ENCODE results near the gene EXOC3L4. TPM values are rescaled to one million over a fixed set of nuclear protein-coding genes. Genes with fewer than 3 reads are reported as not detected.
"Not testable (repeated sequence)": the region's sequence is repeated elsewhere in the genome, so short reads cannot be mapped to it uniquely, and the experiment has no call there.

The EXOC3L4 gene
- total RNA-seq, 1 donor from 2014 or later, result not detected

DNA sequence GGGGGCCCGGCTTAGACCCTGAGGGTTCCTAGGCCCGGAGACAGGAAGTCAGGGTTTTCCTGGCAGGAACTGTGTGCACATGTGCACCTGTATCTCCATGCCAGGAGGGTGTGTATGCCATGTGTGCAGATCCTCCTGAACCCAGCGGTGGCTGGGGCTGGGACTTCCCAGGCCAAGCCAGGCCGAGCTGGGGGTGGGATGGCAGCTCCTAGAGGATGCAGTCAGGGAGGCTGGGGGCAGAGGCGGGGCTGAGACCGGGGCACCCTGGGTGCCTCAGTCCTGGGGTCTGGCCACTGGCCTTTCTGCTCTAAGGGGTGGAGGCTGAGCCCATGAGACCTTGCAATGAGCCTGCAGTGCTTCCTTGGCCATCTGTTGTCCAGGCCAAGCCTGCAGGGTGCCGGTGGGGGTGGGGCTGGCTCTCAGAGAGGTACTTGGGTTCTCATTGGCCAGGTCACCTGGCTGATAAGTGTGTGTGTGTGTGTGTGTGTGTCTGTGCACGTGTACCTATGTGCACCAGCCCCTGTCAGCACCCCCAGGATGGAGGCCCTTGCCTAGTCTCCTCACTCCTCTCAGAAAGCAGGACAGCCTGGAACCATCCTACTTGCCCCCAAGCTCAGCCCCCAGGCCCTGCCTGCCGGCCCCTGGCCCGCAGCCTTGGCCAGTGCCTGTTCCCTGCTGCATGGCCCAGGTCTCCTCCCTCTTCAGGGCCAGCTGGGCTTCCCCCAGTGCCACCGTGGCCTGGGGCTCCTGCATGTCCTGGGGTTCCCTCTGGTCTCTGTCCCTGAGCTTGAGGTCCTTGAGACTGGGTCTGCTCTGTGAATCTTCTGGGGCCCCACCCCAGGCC is 18.1 kb downstream of the EXOC3L4 start:
- no peak overlapping the region for H3K27ac Mint-ChIP-seq (ENCODE audit: unreplicated experiment)

DNA sequence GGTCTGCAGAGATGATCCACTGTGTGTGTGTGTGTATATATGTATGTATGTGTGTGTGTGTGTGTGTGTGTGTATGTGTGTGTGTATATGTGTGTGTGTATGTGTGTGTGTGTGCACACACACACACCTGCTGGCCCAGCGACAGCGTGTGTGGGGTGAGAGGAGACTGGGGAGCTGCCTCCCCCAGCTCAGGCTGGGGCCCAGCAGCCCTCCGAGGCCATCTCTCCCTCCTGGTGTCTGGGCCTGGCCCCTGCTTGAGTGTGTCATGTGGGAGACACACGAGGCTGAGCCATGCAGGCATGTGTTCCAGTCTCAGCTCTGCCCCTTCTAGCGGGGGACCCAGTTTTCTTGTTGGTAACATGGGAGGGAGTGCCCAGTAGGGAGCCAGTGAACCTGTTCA is 18.8 kb downstream of the EXOC3L4 start:
- no peaks in the 10 kb centered on the region for H3K36me3 Mint-ChIP-seq (ENCODE audit: low read depth)
- no peaks in the 10 kb centered on the region for H3K9me3 Mint-ChIP-seq
- no peak overlapping the region for H3K4me3 Mint-ChIP-seq
- H3K27me3 Mint-ChIP-seq (ENCODE audit: low read depth), result peaks cover 14% of the 10 kb centered on the region
- DNase-seq (ENCODE audit: low read depth, low spot score), result no peak
- peaks cover 10% of the 10 kb centered on the region for H3K4me1 Mint-ChIP-seq
- TF ChIP-seq, protein P1, sequence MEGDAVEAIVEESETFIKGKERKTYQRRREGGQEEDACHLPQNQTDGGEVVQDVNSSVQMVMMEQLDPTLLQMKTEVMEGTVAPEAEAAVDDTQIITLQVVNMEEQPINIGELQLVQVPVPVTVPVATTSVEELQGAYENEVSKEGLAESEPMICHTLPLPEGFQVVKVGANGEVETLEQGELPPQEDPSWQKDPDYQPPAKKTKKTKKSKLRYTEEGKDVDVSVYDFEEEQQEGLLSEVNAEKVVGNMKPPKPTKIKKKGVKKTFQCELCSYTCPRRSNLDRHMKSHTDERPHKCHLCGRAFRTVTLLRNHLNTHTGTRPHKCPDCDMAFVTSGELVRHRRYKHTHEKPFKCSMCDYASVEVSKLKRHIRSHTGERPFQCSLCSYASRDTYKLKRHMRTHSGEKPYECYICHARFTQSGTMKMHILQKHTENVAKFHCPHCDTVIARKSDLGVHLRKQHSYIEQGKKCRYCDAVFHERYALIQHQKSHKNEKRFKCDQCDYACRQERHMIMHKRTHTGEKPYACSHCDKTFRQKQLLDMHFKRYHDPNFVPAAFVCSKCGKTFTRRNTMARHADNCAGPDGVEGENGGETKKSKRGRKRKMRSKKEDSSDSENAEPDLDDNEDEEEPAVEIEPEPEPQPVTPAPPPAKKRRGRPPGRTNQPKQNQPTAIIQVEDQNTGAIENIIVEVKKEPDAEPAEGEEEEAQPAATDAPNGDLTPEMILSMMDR (conservative IDR thresholded peaks at IDR 0.05), result no peak
- H3K27ac Mint-ChIP-seq (ENCODE audit: unreplicated experiment), result no peak overlapping the region

More for the DNA sequence above, 18.1 kb downstream of the EXOC3L4 start:
- H3K27me3 Mint-ChIP-seq (ENCODE audit: low read depth), result peaks cover 14% of the 10 kb centered on the region
- peaks cover 10% of the 10 kb centered on the region for H3K4me1 Mint-ChIP-seq
- H3K36me3 Mint-ChIP-seq (ENCODE audit: low read depth), result no peaks in the 10 kb centered on the region
- TF ChIP-seq, protein P1 (conservative IDR thresholded peaks at IDR 0.05), result no peak
- H3K4me3 Mint-ChIP-seq, result no peak overlapping the region
- H3K9me3 Mint-ChIP-seq, result no peaks in the 10 kb centered on the region
- DNase-seq (ENCODE audit: low read depth, low spot score), result no peak

GRCh38 chr14:103113774-103114173 is 19.2 kb downstream of the EXOC3L4 start:
- Mint-ChIP-seq H3K27ac (ENCODE audit: unreplicated experiment) (no peak overlapping the region), H3K27me3 (ENCODE audit: low read depth) (peaks cover 14% of the 10 kb centered on the region), H3K36me3 (ENCODE audit: low read depth) (no peaks in the 10 kb centered on the region), H3K4me3 (no peak overlapping the region), H3K9me3 (no peaks in the 10 kb centered on the region), H3K4me1 (peaks cover 10% of the 10 kb centered on the region)
- DNase-seq (ENCODE audit: low read depth, low spot score), result no peak
- TF ChIP-seq, protein P1 (conservative IDR thresholded peaks at IDR 0.05), result no peak

- H3K36me3 Mint-ChIP-seq (ENCODE audit: low read depth); DNase-seq (ENCODE audit: low read depth, low spot score); H3K4me1 Mint-ChIP-seq; H3K27me3 Mint-ChIP-seq (ENCODE audit: low read depth); H3K4me3 Mint-ChIP-seq; H3K27ac Mint-ChIP-seq (ENCODE audit: unreplicated experiment); H3K9me3 Mint-ChIP-seq: not testable (repeated sequence)
Observed at GRCh38 chr14:103115086-103115679, 20.7 kb downstream of the EXOC3L4 start.

DNA sequence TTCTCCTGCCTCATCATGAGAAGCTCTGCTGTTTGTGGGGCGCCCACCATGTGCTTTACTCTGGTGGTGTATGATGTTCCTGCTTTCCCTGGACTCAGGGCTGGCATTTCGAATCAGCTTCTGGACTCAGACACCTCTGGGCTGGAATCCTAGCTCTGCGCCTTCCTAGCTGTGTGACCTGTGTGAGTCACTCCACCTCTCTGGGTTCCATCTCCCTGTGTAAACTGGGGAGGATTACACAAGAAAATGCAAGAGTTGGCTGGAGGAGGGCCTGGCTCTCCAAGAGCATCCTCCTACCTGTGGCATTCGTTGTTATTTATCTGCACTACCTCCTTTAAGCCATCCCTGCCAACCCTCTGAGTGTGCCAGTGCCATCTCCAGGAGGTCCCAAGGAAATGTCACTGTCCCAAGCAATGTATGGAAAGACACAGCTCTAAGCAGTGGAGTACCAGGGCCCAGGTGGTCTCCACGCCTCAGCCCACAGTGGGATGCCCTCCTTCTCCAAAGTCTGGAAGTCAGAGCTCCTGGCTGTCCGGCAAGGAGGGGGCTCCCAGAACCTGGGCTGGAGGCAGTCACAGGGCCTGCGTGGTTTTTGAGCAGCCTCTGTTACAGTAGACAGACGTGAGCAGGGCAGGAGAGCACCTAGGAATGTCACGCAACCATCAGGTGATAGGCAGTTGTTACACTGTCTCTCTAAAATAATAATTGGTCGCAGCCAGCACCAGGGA is 21.5 kb downstream of the EXOC3L4 start:
- Mint-ChIP-seq H3K36me3 (ENCODE audit: low read depth) (no peaks in the 10 kb centered on the region), H3K9me3 (no peaks in the 10 kb centered on the region), H3K4me3 (no peak overlapping the region), H3K27ac (ENCODE audit: unreplicated experiment) (no peak overlapping the region), H3K4me1 (no peaks in the 10 kb centered on the region), H3K27me3 (ENCODE audit: low read depth) (peaks cover 9% of the 10 kb centered on the region)
- TF ChIP-seq, protein P1 (conservative IDR thresholded peaks at IDR 0.05), result no peak
- no peak for DNase-seq (ENCODE audit: low read depth, low spot score)

Measured in neural crest cell (in vitro differentiated cells).